GM13976 (cell line): ENCODE data around the gene KL.

Experiments used
- DNase-seq: peaks from one replicate; pipeline ENCODE4 v3.0.0; 2012; ENCODE audit warnings: low spot score
- in situ Hi-C: fragments of 300-500 bp; cut with MboI; formaldehyde crosslinking; loops from one replicate; pipeline ENCODE4 v1.12.0; 2022; ENCODE audit warnings: low sequenced_read_pairs, mixed read lengths, inconsistent platforms; ENCODE audit not compliant: unreplicated experiment
- TF ChIP-seq, protein P1 (sequence below): IDR thresholded peaks from 2 replicates; pipeline ENCODE4 v1.5.1; 2012; ENCODE audit warnings: borderline replicate concordance, mild to moderate bottlenecking; ENCODE audit not compliant: insufficient read depth; ENCODE audit errors: extremely low read depth, missing control alignments, control extremely low read depth

The KL gene

GRCh38 chr13:33007237-33007636 lies 9.0 kb upstream of the KL start:
- DNase-seq: no peak
- in situ Hi-C loops: loop anchor here (25.0 kb wide), 1 partner anchor 420 kb away; the partner anchor contains the start of gene PDS5B
- TF ChIP-seq, protein P1, sequence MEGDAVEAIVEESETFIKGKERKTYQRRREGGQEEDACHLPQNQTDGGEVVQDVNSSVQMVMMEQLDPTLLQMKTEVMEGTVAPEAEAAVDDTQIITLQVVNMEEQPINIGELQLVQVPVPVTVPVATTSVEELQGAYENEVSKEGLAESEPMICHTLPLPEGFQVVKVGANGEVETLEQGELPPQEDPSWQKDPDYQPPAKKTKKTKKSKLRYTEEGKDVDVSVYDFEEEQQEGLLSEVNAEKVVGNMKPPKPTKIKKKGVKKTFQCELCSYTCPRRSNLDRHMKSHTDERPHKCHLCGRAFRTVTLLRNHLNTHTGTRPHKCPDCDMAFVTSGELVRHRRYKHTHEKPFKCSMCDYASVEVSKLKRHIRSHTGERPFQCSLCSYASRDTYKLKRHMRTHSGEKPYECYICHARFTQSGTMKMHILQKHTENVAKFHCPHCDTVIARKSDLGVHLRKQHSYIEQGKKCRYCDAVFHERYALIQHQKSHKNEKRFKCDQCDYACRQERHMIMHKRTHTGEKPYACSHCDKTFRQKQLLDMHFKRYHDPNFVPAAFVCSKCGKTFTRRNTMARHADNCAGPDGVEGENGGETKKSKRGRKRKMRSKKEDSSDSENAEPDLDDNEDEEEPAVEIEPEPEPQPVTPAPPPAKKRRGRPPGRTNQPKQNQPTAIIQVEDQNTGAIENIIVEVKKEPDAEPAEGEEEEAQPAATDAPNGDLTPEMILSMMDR: no peak

GRCh38 chr13:33007950-33008349 lies 8.3 kb upstream of the KL start:
- TF ChIP-seq, protein P1: no peak
- in situ Hi-C loops: loop anchor here (25.0 kb wide), 1 partner anchor 421 kb away; the partner anchor contains the start of gene PDS5B
- DNase-seq: no peak

- in situ Hi-C loops: loop anchor here (25.0 kb wide), 1 partner anchor 422 kb away; the partner anchor contains the start of gene PDS5B
- no peak for DNase-seq
- TF ChIP-seq, protein P1: no peak
These were observed 7.1 kb upstream of the KL start for GRCh38 chr13:33008946-33009722.

GRCh38 chr13:33011828-33012470 lies 4.3 kb upstream of the KL start:
- DNase-seq: no peak
- in situ Hi-C loops: loop anchor here (25.0 kb wide), 1 partner anchor 425 kb away; the partner anchor contains the start of gene PDS5B

GRCh38 chr13:33014291-33014690 lies 1.9 kb upstream of the KL start:
- no peak for DNase-seq
- in situ Hi-C loops: loop anchor here (25.0 kb wide), 1 partner anchor 427 kb away; the partner anchor contains the start of gene PDS5B

More at GRCh38 chr13:33011828-33012470, 4.3 kb upstream of the KL start:
- TF ChIP-seq, protein P1: no peak

GRCh38 chr13:33015241-33015668 lies 968 bp upstream of the KL start:
- in situ Hi-C loops: loop anchor here (25.0 kb wide), 1 partner anchor 428 kb away; the partner anchor contains the start of gene PDS5B
- TF ChIP-seq, protein P1: no peak
- DNase-seq: no peak

More at GRCh38 chr13:33014291-33014690, 1.9 kb upstream of the KL start:
- TF ChIP-seq, protein P1: no peak
